Stimulated activated CD4-positive, alpha-beta T cell treated with anti-CD3 and anti-CD28 coated beads, TNF-alpha, amount 100 ng/mL, for 1 hour (primary cell): ENCODE results near the gene PLXNB3.
"Not testable (repeated sequence)": the region's sequence is repeated elsewhere in the genome, so short reads cannot be mapped to it uniquely, and the experiment has no call there.

Experiments used
- DNase-seq, 3 donors: peaks; one replicate each; pipeline ENCODE4 v3.0.0-alpha.2; 2020; ENCODE audit warnings: low read depth in 3 of 3, low spot score in 1 of 3

Gene PLXNB3

GRCh38 chrX:153732401-153732800, 31.6 kb upstream of the PLXNB3 start:
- no peak for DNase-seq

DNA sequence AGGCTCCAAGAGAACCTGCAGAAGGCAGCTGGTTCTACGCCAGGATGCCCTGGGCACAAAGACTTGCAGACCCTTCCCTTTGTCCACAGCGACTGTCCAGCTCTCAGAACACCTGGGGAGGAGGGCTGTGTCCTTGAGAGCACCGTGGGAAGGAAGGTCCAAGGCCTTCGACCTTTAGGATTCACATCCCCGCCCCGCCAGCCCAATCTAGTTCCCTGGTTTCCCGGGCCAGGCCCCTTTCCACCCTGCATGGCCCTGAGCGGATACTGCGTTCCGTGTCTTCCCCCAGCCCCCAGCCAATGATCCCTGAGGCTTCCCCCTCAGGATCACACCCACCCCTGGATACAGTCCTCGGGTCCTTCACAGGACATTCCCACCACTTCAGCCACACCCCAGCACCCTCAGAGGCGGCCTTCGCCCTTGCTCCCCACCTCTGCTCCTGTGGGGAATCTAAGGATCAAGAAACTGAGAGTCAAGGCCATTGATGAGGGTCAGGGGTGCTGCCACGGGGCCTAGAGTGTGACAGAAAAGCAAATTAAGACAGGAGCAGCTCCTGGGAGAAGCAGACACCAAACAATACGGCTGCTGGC, 30.3 kb upstream of the PLXNB3 start:
- no peak for DNase-seq

DNA sequence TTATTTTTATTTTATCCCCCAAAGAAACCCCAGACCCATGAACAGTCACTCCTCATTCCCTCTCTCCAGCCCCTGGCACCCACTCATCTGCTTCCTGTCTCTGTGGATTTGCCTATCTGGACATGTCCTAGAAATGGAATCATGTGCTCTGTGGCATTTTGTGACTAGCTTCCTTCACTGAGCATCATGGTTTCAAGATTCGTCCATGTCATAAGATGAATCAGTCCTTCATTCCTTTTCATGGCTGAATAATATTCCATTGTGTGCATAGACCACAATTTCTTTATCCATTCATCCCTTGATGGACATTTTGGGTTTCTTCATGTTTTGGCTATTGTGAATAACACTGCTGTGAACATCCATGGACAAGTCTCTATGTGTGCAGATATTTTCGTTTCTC, 29.2 kb upstream of the PLXNB3 start:
- no peak for DNase-seq

- no peak for DNase-seq
Observed at GRCh38 chrX:153735274-153735673, 28.8 kb upstream of the PLXNB3 start.

DNA sequence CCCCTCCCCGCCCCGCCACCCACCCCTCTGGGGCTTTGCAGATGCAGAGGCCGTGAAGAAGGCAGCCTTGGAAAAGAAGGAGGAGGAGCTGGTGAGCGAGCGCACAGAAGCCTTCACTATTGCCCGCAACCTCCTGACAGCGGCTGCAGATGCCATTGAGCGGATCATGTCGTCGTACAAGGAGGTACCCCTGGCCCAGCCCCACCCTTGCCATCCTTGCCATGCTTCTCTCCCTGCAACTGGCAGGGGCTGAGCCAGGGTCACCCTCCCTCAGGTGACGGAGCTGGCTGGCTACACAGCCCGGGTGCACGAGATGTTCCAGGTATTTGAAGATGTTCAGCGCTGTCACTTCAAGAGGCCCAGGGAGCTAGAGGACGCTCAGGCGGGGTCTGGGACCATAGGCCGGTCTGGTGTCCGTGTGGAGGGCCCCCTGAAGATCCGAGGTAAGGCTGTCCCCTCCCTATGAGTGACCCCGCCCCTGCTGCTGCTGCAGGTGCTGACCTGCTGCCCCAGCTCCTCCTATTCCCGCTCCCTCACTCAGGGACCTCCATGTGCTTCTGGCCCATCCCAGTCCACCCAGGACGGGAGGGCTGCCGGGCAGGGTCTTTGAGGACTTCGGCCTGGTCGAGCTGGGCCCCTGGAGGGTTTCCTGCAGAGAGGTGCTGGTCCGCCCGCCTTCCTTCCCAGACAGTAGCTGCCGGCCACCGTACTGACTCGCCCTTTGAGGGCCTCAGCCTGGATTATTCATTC, 27.8 kb upstream of the PLXNB3 start:
- DNase-seq = no peak

DNA sequence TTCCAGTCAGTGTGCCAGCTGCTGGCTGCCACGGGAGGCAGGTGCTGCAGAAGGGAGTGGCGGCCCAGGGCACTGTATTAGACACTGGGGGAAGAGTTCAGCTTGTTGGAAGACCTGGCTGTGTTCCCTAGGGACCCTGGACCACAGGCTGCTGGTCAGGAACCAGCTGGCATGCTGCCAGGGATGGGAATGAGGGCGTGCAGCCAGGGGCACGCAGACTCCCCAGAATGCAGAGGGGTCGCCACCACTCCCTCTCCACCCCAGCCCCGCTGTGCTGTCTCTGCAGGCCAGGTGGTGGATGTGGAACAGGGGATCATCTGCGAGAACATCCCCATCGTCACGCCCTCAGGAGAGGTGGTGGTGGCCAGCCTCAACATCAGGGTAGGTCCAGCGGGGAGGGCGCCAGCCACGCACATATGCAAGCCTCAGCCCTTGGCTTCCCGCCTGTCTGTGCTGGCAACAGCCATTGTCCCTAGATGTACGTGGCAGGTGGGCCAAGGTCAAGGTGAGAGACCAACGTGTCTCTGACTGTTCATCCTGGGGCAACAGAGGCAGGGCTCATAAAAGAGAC, 27.1 kb upstream of the PLXNB3 start:
- no peak for DNase-seq

DNA sequence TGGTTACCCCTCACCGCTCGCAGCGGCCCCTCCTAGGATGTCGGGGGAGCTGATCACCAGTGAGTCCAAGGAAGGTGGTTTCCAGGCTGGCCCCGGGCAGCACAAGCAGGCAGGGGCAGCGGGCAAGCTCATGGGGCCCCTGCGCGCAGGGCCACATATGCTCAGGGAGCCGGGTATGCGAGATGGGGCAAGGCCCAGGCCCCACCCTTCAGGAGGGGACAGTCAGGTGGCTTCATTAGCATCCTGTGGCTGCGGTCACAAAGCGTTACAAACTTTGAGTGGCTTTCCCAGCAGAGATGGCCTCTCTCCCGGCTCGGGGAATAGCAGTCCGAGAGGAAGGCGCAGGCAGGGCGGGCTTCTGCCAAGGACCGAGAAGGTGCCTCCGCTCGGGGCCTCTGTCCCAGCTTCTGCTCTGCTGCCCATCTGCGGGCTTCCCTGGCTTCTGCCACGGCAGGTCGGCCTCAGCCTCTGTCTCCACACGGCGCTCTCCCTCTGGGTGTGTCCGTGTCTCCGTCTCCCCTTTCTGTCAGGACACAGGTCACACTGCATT, 25.9 kb upstream of the PLXNB3 start:
- no peak for DNase-seq

DNA sequence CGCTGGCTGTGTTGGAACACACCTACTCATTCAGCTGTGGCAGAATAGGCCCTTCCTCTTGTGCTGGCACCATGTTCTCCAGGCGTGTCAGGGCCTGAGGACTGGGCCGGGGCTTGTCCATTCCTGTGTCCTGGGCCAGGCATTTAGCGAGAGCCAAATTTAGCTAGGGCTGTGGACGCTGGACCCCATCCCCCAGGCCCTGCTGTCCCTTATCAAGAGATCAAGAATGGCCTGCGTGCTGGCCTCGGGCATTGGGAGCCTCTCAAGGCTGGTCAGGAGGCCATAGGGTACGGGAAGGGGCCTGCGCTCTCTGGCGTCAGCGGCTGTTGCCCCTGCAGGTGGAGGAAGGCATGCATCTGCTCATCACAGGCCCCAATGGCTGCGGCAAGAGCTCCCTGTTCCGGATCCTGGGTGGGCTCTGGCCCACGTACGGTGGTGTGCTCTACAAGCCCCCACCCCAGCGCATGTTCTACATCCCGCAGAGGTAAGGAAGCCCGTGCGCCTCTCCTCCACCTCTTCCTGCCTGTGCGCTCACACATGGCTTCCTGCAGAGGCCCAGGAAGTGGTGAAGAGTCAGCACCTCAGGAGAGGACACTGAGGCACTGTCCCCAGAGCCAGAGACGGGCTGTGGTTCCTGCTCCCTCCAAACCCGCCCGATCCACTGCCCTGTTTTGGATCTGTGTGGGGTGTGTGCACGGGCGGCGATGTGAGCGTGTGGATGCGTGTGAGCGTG, 24.1 kb upstream of the PLXNB3 start:
- no peak for DNase-seq

DNA sequence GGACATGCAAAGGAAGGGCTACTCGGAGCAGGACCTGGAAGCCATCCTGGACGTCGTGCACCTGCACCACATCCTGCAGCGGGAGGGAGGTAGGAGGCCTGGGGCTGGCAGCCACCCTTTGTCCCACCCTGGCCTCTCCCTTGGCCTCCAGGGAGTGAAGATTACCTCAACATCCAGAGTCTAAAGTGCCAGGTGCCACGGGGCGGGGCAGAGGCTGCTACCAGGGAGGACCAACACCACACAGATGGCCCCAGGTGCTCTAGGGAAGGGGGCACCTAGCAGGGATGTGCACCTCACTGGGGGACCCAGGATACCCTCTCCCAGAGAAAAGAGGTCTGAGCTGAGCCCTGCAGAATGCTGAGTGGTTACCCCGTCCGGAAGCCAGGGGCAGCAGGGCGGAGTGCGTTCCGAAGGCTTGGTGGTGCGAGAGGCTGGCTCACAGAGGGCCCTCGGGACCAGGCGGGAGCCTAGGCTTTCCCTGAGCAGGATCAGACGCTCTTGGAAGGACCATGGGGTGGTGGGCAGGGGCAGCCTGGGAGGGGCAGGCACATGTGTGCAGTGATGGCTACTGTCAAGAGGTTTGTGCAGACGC, 23.3 kb upstream of the PLXNB3 start:
- DNase-seq = no peak

- DNase-seq = no peak
Observed at GRCh38 chrX:153741446-153741845, 22.6 kb upstream of the PLXNB3 start.

GRCh38 chrX:153742111-153742510, 21.9 kb upstream of the PLXNB3 start:
- DNase-seq = not testable (repeated sequence)

DNA sequence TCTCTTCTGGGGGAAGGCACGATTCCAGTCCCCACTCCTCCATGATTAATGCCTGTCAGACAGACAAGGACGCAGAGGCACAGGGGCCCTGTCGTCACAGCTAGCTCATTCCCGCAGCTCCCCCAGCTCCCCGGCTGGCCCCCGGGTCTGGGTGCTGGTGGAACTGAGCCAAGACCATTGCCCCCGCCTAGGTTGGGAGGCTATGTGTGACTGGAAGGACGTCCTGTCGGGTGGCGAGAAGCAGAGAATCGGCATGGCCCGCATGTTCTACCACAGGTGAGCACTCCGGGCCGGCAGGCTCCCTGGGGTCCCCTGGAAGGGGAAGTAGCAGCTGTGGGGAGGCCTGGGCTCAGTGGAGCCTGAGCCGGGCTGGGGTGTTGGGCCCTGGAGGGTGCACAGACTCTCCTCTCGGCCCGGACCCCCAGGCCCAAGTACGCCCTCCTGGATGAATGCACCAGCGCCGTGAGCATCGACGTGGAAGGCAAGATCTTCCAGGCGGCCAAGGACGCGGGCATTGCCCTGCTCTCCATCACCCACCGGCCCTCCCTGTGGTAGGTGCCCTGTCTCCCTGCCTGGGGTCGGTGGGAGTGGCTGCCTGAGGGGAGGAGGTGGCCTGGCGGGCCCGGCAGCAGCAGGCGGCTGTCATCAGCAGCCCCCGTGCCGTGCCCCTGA, 21.1 kb upstream of the PLXNB3 start:
- DNase-seq = not testable (repeated sequence)

- not testable (repeated sequence) for DNase-seq
Observed at GRCh38 chrX:153743468-153744209, 20.4 kb upstream of the PLXNB3 start.

- no peak for DNase-seq
Observed at GRCh38 chrX:153744210-153745066, 19.6 kb upstream of the PLXNB3 start.

GRCh38 chrX:153745067-153745433, 19.0 kb upstream of the PLXNB3 start:
- not testable (repeated sequence) for DNase-seq

DNA sequence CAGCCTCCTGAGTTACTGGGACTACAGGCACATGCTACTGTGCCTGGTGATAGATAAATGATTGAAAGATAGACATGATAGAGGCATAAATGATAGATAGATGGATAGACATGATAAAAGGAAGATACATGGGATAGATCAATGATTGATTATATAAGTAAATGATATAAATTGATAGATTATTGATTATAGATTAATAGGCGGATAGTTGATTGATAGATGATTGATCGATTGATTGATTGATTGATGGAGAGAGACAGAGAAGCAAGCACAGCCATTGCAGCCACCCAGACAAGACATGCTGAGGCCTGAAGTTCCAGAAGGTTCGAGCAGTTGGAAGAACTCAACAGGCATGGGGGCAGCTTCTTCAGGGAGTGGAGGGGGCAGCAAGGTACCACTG, 17.7 kb upstream of the PLXNB3 start:
- no peak for DNase-seq

- not testable (repeated sequence) for DNase-seq
Observed at GRCh38 chrX:153746991-153747390, 17.1 kb upstream of the PLXNB3 start.

GRCh38 chrX:153749017-153749416, 15.0 kb upstream of the PLXNB3 start:
- DNase-seq = not testable (repeated sequence)

DNA sequence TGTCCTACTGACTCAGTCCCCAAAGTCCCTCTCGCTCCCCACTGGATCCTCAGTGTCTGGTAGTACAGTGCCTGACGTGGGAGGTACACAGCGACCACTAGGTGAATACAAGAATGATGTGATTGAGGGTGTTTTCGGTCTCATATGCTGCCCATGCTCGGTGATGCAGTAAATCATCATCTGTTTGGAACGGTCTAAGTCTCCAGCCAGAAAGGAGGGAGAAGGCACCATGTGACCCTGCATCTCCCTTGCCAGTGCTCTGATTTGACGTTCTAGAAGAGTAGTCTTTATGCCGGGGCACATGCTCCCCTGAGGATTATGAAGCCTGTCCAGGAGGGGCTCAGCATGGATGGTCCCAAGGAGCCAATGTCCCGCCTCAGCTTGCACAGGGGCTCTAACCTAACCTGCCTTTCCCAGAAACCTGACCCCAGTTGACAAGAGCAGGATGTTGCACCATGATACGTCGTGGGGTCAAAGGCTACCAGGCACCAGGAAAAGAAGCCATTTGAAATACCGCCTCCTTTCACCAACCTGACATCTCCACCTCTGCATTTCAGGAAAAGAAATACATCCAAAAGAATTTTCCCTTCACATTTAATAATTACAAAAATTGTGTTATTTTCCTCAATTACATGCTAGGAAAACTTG, 13.8 kb upstream of the PLXNB3 start:
- no peak for DNase-seq
